ENCODE results near the gene FAM76B. TPM values are rescaled to one million over a fixed set of nuclear protein-coding genes. Genes with fewer than 3 reads are reported as not detected.

FAM76B gene
- total and polyA plus RNA-seq, 5 experiments from 2014 or later: 11.7 to 58.8 (median 12.1) TPM

- Mint-ChIP-seq H3K27me3 (peaks cover 0 to 4% (median 0%) of the 10 kb centered on the region in 5 donors), H3K4me3 (peak overlapping the region; percentile 99 to 100 (median 100)), H3K27ac (peak overlapping the region; percentile 99 to 100 (median 100)), H3K9me3 (no peaks in the 10 kb centered on the region), H3K36me3 (peaks cover 0 to 30% (median 3%) of the 10 kb centered on the region in 3 donors), H3K4me1 (peaks cover 23 to 65% (median 61%) of the 10 kb centered on the region in 4 donors)
- ATAC-seq (no peak), DNase-seq (peak in 9 of 10 donors; percentile 27 to 78 (median 49))
- POLR2A ChIA-PET: interaction anchor here (0.9 to 4.6 kb wide), 12 partner anchors 27 to 818 kb away, joined by 3 to 76 read pairs (median 14); partner anchors contain the start of genes CCDC82, CWC15, ENDOD1 and JRKL
Measured at GRCh38 chr11:95790933-95791708, 1.5 kb upstream of the FAM76B start.

GRCh38 chr11:95790123-95790932, 746 bp upstream of the FAM76B start, which contains the start of gene CEP57:
Gene CEP57, plus strand, starts transcription at chr11:95790498. Its CDS starts 201 bp downstream, at chr11:95790699.
- H3K9me3 Mint-ChIP-seq: no peaks in the 10 kb centered on the region
- peak; percentile 60 to 61 for ATAC-seq
- peak in 9 of 10 donors; percentile 74 to 98 (median 93) for DNase-seq
- POLR2A ChIA-PET: interaction anchor here (0.6 to 4.6 kb wide), 20 partner anchors 10 to 866 kb away, joined by 3 to 76 read pairs (median 6); partner anchors contain the start of genes CCDC82, CWC15, ENDOD1 and JRKL
- peaks cover 24 to 66% (median 61%) of the 10 kb centered on the region in 4 donors for H3K4me1 Mint-ChIP-seq
- peak within 1 kb of the TSS; percentile 99 to 100 (median 100) for H3K27ac Mint-ChIP-seq
- H3K27me3 Mint-ChIP-seq: peaks cover 0 to 4% (median 0%) of the 10 kb centered on the region in 5 donors
- H3K4me3 Mint-ChIP-seq: peak within 1 kb of the TSS; percentile 99 to 100 (median 100)
- H3K36me3 Mint-ChIP-seq: peaks cover 0 to 36% (median 8%) of the 10 kb centered on the region in 3 donors

DNA sequence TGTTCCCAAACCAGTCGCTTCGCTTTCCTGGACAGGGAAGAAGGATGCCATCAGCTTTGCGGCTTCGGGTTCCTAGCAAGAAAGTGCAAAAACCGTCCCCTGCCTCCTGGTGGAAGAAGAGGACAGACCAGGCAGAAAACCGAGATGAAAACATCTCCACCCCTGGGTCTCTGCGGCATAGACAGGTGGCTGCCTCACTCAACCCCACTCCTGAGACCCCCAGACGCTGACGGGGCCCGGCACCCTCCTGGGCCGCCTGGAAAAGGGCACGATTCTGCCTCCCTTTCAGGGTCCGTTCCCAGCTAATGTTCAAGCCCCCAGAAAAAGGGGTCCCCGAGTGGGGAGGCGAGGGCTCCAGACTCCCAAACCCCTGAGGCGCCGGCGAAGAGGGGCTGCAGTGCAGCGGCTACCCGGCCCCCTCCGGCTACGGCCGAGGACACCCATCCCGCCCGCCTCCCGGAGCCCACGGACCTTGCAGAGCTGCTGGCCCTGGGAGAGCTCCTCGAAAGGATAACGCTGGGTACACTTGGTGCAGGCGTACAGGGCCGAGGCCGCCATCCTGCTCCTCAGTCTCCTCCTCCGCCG, 569 bp downstream of the FAM76B start:
- H3K9me3 Mint-ChIP-seq: no peaks in the 10 kb centered on the region
- H3K4me1 Mint-ChIP-seq: peaks cover 24 to 63% (median 53%) of the 10 kb centered on the region in 4 donors
- POLR2A ChIA-PET: interaction anchor here (0.9 to 4.6 kb wide), 19 partner anchors 9 to 865 kb away, joined by 3 to 76 read pairs (median 6); partner anchors contain the start of genes CCDC82, CWC15, ENDOD1 and JRKL
- peaks cover 0 to 44% (median 10%) of the 10 kb centered on the region in 3 donors for H3K36me3 Mint-ChIP-seq
- H3K27me3 Mint-ChIP-seq: peaks cover 0 to 4% (median 0%) of the 10 kb centered on the region in 5 donors
- H3K4me3 Mint-ChIP-seq: peak overlapping the region; percentile 85 to 100 (median 100)
- ATAC-seq (no peak), DNase-seq (peak in 6 of 10 donors; percentile 7 to 43 (median 27))
- peak overlapping the region; percentile 84 to 100 (median 100) for H3K27ac Mint-ChIP-seq

DNA sequence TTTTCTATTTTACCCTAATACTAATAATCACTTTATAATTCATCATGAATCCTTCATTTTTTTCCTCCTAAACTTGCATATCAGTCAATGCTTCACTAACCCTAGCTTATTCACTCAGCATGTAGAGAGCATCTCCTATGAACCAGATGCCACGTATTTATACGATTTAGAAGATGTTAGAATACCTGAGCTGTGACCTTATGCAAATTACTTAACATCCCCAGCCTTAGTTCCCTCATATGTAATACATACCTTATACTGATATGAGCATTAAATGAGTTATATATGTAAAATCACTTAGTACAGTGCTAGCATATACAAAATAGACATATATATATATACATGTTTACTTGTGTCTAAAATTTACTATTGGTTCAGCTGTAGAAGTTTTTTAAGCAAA, 9.0 kb downstream of the FAM76B start:
- POLR2A ChIA-PET: interaction anchor here (1.2 kb wide), 1 partner anchor 9 kb away, joined by 6 read pairs; the partner anchor contains the start of gene FAM76B
- Mint-ChIP-seq H3K36me3 (peaks cover 0 to 83% (median 24%) of the 10 kb centered on the region in 3 donors), H3K9me3 (no peaks in the 10 kb centered on the region), H3K4me1 (peaks cover 8 to 44% (median 32%) of the 10 kb centered on the region in 4 donors), H3K27ac (peak overlapping the region in 1 of 10 donors; percentile 3), H3K27me3 (no peaks in the 10 kb centered on the region), H3K4me3 (no peak overlapping the region)
- no peak for DNase-seq
- ATAC-seq: no peak

DNA sequence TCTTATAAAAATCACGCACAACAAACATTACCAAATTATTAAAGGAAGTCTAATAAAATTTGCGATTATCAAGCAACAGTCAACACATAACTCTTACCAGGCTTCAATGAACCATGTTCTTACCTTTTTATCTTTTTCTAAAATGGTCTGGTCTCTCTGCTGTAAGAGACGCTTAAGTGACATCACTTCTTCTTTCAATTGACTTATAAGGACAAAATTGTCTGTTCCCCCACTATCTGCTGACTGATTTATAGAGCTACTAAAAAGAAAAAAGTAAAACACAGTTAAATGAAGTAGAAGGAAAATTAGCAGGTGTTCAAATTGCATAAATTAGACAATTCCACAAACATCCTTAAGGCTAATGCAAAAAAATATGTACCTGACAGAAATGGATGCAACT, 10.9 kb downstream of the FAM76B start:
- Mint-ChIP-seq H3K27ac (peak overlapping the region in 2 of 10 donors; percentile 55 to 56), H3K4me1 (peaks cover 5 to 35% (median 19%) of the 10 kb centered on the region in 4 donors), H3K27me3 (no peaks in the 10 kb centered on the region), H3K4me3 (no peak overlapping the region), H3K9me3 (no peaks in the 10 kb centered on the region), H3K36me3 (peaks cover 0 to 86% (median 21%) of the 10 kb centered on the region in 3 donors)
- ATAC-seq: no peak
- no peak for DNase-seq
- POLR2A ChIA-PET: interaction anchor here (1.5 kb wide), 1 partner anchor 10 kb away, joined by 4 read pairs; the partner anchor contains the start of gene FAM76B

GRCh38 chr11:95776859-95777258, 12.7 kb downstream of the FAM76B start:
- no peaks in the 10 kb centered on the region for H3K27me3 Mint-ChIP-seq
- H3K4me3 Mint-ChIP-seq: no peak overlapping the region
- no peak for DNase-seq
- H3K27ac Mint-ChIP-seq: peak overlapping the region in 2 of 10 donors; percentile 42 to 45
- H3K36me3 Mint-ChIP-seq: peaks cover 0 to 83% (median 13%) of the 10 kb centered on the region in 3 donors
- POLR2A ChIA-PET: interaction anchor here (0.6 to 1.4 kb wide), 2 partner anchors 13 to 709 kb away, joined by 3 to 4 read pairs; partner anchors contain the start of gene FAM76B
- H3K9me3 Mint-ChIP-seq: no peaks in the 10 kb centered on the region
- no peak for ATAC-seq
- H3K4me1 Mint-ChIP-seq: peaks cover 2 to 21% (median 9%) of the 10 kb centered on the region in 4 donors

- Mint-ChIP-seq H3K9me3 (no peaks in the 10 kb centered on the region), H3K4me1 (peaks cover 0 to 4% (median under 1%) of the 10 kb centered on the region in 4 donors), H3K36me3 (peaks cover 0 to 33% (median 0%) of the 10 kb centered on the region in 3 donors), H3K4me3 (no peak overlapping the region), H3K27ac (peak overlapping the region in 4 of 10 donors; percentile 1 to 49 (median 24)), H3K27me3 (no peaks in the 10 kb centered on the region)
- ATAC-seq (no peak), DNase-seq (no peak)
- POLR2A ChIA-PET: interaction anchor here (0.5 kb wide), 1 partner anchor 1633 kb away, joined by 3 read pairs; no protein-coding TSS in a partner anchor
Measured at GRCh38 chr11:95768521-95768920, 21.1 kb downstream of the FAM76B start.

DNA sequence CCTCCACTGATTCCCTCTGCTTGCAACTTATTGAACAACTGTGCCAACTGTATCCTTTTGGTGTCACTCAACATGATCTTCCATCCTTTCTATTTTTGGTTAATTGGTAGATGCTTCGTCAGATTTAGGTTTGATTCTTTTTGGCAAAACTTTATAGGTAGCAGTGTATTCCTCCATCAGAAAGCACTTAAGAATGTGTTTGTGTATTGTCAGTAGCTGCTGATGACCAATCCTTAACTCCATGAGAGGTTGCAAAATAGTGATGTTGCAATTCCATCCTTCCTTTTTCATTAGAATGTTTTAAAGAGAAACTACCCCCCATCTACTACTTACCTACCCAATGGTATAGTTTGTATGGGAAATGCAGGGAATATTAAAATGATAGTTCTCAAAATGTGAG, 22.1 kb downstream of the FAM76B start:
- Mint-ChIP-seq H3K4me3 (no peak overlapping the region), H3K27me3 (peaks cover 0 to under 1% (median 0%) of the 10 kb centered on the region in 5 donors), H3K27ac (peak overlapping the region in 4 of 10 donors; percentile 9 to 58 (median 40)), H3K4me1 (peaks cover 0 to 4% (median under 1%) of the 10 kb centered on the region in 4 donors), H3K9me3 (no peaks in the 10 kb centered on the region), H3K36me3 (peaks cover 0 to 26% (median 0%) of the 10 kb centered on the region in 3 donors)
- DNase-seq: no peak
- no peak for ATAC-seq
- POLR2A ChIA-PET: no interaction called here

- no peaks in the 10 kb centered on the region for H3K9me3 Mint-ChIP-seq
- no peak for DNase-seq
Measured at GRCh38 chr11:95766701-95767100, 22.9 kb downstream of the FAM76B start.

GRCh38 chr11:95764267-95764898, 25.2 kb downstream of the FAM76B start:
- no peaks in the 10 kb centered on the region for H3K9me3 Mint-ChIP-seq
- H3K4me3 Mint-ChIP-seq: no peak overlapping the region
- peak in 4 of 10 donors; percentile 6 to 69 (median 64) for DNase-seq
- ATAC-seq: peak; percentile 75 to 90
- H3K4me1 Mint-ChIP-seq: peaks cover 0 to 5% (median under 1%) of the 10 kb centered on the region in 4 donors
- H3K36me3 Mint-ChIP-seq: peaks cover 0 to 6% (median 0%) of the 10 kb centered on the region in 3 donors
- POLR2A ChIA-PET: interaction anchor here (0.9 to 2.0 kb wide), 4 partner anchors 25 to 611 kb away, joined by 3 to 11 read pairs (median 4); partner anchors contain the start of genes CEP57 and FAM76B
- peaks cover 1 to 9% (median 2%) of the 10 kb centered on the region in 5 donors for H3K27me3 Mint-ChIP-seq
- no peak overlapping the region for H3K27ac Mint-ChIP-seq

More at GRCh38 chr11:95766701-95767100, 22.9 kb downstream of the FAM76B start:
- POLR2A ChIA-PET: no interaction called here
- Mint-ChIP-seq H3K4me3 (no peak overlapping the region), H3K27ac (no peak overlapping the region), H3K4me1 (peaks cover 0 to 4% (median under 1%) of the 10 kb centered on the region in 4 donors), H3K36me3 (peaks cover 0 to 19% (median 0%) of the 10 kb centered on the region in 3 donors), H3K27me3 (peaks cover 0 to 8% (median 0%) of the 10 kb centered on the region in 5 donors)
- ATAC-seq: no peak

DNA sequence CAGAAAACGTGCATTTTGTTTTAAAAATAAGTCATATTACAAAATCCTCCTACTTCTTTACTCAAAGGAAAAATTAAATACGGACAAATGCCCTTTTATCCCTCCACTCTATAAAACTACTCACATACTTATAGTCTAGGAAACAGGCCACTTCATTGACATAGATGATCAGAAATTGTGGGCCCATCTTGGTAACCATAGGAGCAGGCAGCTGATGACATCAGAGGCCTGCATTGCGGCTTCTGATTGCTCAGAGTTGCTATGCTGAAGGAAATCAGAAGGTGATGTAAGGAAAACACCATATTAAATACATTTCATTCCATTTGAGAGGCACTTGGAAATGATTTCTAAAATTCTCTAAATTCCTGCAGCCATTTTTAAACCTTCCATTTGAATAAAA, 27.0 kb downstream of the FAM76B start:
- H3K27ac Mint-ChIP-seq: peak overlapping the region in 1 of 10 donors; percentile 15
- H3K9me3 Mint-ChIP-seq: no peaks in the 10 kb centered on the region
- H3K27me3 Mint-ChIP-seq: peaks cover 1 to 9% (median 4%) of the 10 kb centered on the region in 5 donors
- ATAC-seq (no peak), DNase-seq (no peak)
- H3K4me1 Mint-ChIP-seq: peaks cover 0 to 5% (median 0%) of the 10 kb centered on the region in 4 donors
- POLR2A ChIA-PET: no interaction called here
- no peak overlapping the region for H3K4me3 Mint-ChIP-seq
- no peaks in the 10 kb centered on the region for H3K36me3 Mint-ChIP-seq
